ENCODE results near the gene BRD3OS.
"Not testable (repeated sequence)": the region's sequence is repeated elsewhere in the genome, so short reads cannot be mapped to it uniquely, and the experiment has no call there.

Gene BRD3OS

GRCh38 chr9:134072683-134073082 is 47.4 kb downstream of the BRD3OS start:
- DNase-seq, H3K4me3 Mint-ChIP-seq, CTCF ChIA-PET, H3K27ac Mint-ChIP-seq, H3K36me3 Mint-ChIP-seq: not testable (repeated sequence)
- Mint-ChIP-seq H3K27me3 (peaks cover 64% of the 10 kb centered on the region), H3K4me1 (peaks cover 12% of the 10 kb centered on the region), H3K9me3 (peaks cover 11% of the 10 kb centered on the region)

GRCh38 chr9:134073500-134073899 is 48.2 kb downstream of the BRD3OS start:
- CTCF ChIA-PET: no interaction called here
- Mint-ChIP-seq H3K27me3 (peaks cover 66% of the 10 kb centered on the region), H3K36me3 (no peaks in the 10 kb centered on the region), H3K9me3 (peaks cover 11% of the 10 kb centered on the region), H3K27ac (no peak overlapping the region), H3K4me3 (no peak overlapping the region), H3K4me1 (peaks cover 11% of the 10 kb centered on the region)
- DNase-seq: peak; percentile 14

- peaks cover 11% of the 10 kb centered on the region for H3K9me3 Mint-ChIP-seq
- H3K27ac Mint-ChIP-seq, H3K36me3 Mint-ChIP-seq, H3K4me3 Mint-ChIP-seq, CTCF ChIA-PET, DNase-seq, H3K4me1 Mint-ChIP-seq: not testable (repeated sequence)
- peaks cover 55% of the 10 kb centered on the region for H3K27me3 Mint-ChIP-seq
Observed at GRCh38 chr9:134075689-134076088, 50.4 kb downstream of the BRD3OS start.

GRCh38 chr9:134076644-134077043 is 51.4 kb downstream of the BRD3OS start:
- H3K9me3 Mint-ChIP-seq: peaks cover 11% of the 10 kb centered on the region
- CTCF ChIA-PET: no interaction called here
- DNase-seq: no peak
- peaks cover 52% of the 10 kb centered on the region for H3K27me3 Mint-ChIP-seq
- no peak overlapping the region for H3K27ac Mint-ChIP-seq
- no peaks in the 10 kb centered on the region for H3K36me3 Mint-ChIP-seq
- H3K4me1 Mint-ChIP-seq: no peaks in the 10 kb centered on the region
- H3K4me3 Mint-ChIP-seq: no peak overlapping the region

Data from activated naive CD4-positive, alpha-beta T cell treated with anti-CD3 and anti-CD28 coated beads, Interleukin-2, amount 10 ng/mL, durations not matched to agents 7 days and 5 days (primary cell).